Stimulated activated naive B cell treated with anti-CD40 and anti-IgM and Interleukin-4, amounts not matched to agents 10 μg/mL and 1 μg/mL and 100 μg/mL, for 72 hours (primary cell): Measurements from ENCODE around the gene CACNA2D3.

Experiments used
- ATAC-seq, 2 donors: fragments of 150-1000 bp; cut with Tn5 transposase; replicated peaks; 2 replicates each; pipeline ENCODE4 v1.10.0; 2021; ENCODE audit warnings: moderate library complexity in 1 of 2
- DNase-seq: peaks from one replicate; pipeline ENCODE4 v3.0.0; 2021
- H3K27ac Mint-ChIP-seq: one replicate; pipeline ENCODE4 v1.8.0; 2022; ENCODE audit warnings: mild to moderate bottlenecking, mixed read lengths
- H3K27me3 Mint-ChIP-seq, 2 donors: one replicate each; pipeline ENCODE4 v1.8.0; 2022; ENCODE audit warnings: mixed read lengths in 2 of 2
- H3K36me3 Mint-ChIP-seq, 2 donors: one replicate each; pipeline ENCODE4 v1.8.0; 2022; ENCODE audit warnings: mixed read lengths in 2 of 2, mild to moderate bottlenecking in 1 of 2
- H3K4me1 Mint-ChIP-seq, 2 donors: one replicate each; pipeline ENCODE4 v1.8.0; 2022; ENCODE audit warnings: mixed read lengths in 2 of 2, mild to moderate bottlenecking in 1 of 2
- H3K4me3 Mint-ChIP-seq, 2 donors: one replicate each; pipeline ENCODE4 v1.8.0; 2022; ENCODE audit warnings: mild to moderate bottlenecking in 2 of 2, mixed read lengths in 2 of 2, moderate library complexity in 1 of 2
- H3K9me3 Mint-ChIP-seq, 2 donors: one replicate each; pipeline ENCODE4 v1.8.0; 2022; ENCODE audit warnings: mixed read lengths in 2 of 2, mild to moderate bottlenecking in 1 of 2

The CACNA2D3 gene

GRCh38 chr3:54169524-54169923 lies 47.2 kb downstream of the CACNA2D3 start:
- DNase-seq (no peak), ATAC-seq (no peak)
- Mint-ChIP-seq H3K4me1 (no peaks in the 10 kb centered on the region), H3K9me3 (peaks cover 0 to 3% of the 10 kb centered on the region in 2 donors), H3K27me3 (no peaks in the 10 kb centered on the region), H3K36me3 (no peaks in the 10 kb centered on the region), H3K4me3 (no peak overlapping the region), H3K27ac (no peak overlapping the region)

- H3K4me3 Mint-ChIP-seq, result no peak overlapping the region
- no peaks in the 10 kb centered on the region for H3K36me3 Mint-ChIP-seq
Observed at GRCh38 chr3:54171509-54171908, 49.2 kb downstream of the CACNA2D3 start.

GRCh38 chr3:54171951-54172350 lies 49.6 kb downstream of the CACNA2D3 start:
- DNase-seq (no peak), ATAC-seq (no peak)
- H3K9me3 Mint-ChIP-seq, result peaks cover 0 to 3% of the 10 kb centered on the region in 2 donors
- no peak overlapping the region for H3K4me3 Mint-ChIP-seq
- no peak overlapping the region for H3K27ac Mint-ChIP-seq
- no peaks in the 10 kb centered on the region for H3K27me3 Mint-ChIP-seq
- H3K4me1 Mint-ChIP-seq, result no peaks in the 10 kb centered on the region
- no peaks in the 10 kb centered on the region for H3K36me3 Mint-ChIP-seq

More at GRCh38 chr3:54171509-54171908, 49.2 kb downstream of the CACNA2D3 start:
- ATAC-seq, result no peak
- peaks cover 0 to 3% of the 10 kb centered on the region in 2 donors for H3K9me3 Mint-ChIP-seq
- no peaks in the 10 kb centered on the region for H3K27me3 Mint-ChIP-seq
- H3K27ac Mint-ChIP-seq, result no peak overlapping the region
- no peaks in the 10 kb centered on the region for H3K4me1 Mint-ChIP-seq
- no peak for DNase-seq

- Mint-ChIP-seq H3K9me3 (peaks cover 0 to 4% of the 10 kb centered on the region in 2 donors), H3K27me3 (peaks cover 0 to 6% of the 10 kb centered on the region in 2 donors), H3K4me1 (no peaks in the 10 kb centered on the region), H3K36me3 (no peaks in the 10 kb centered on the region), H3K27ac (no peak overlapping the region), H3K4me3 (no peak overlapping the region)
- ATAC-seq, result no peak
- DNase-seq, result no peak
Observed at GRCh38 chr3:54173371-54173770, 51.0 kb downstream of the CACNA2D3 start.

- ATAC-seq (no peak), DNase-seq (no peak)
- Mint-ChIP-seq H3K36me3 (no peaks in the 10 kb centered on the region), H3K27me3 (peaks cover 0 to 6% of the 10 kb centered on the region in 2 donors), H3K9me3 (peaks cover 0 to 1% of the 10 kb centered on the region in 2 donors), H3K4me1 (no peaks in the 10 kb centered on the region), H3K27ac (no peak overlapping the region), H3K4me3 (no peak overlapping the region)
Observed at GRCh38 chr3:54176106-54176505, 53.8 kb downstream of the CACNA2D3 start.

GRCh38 chr3:54177816-54178215 lies 55.5 kb downstream of the CACNA2D3 start:
- H3K4me1 Mint-ChIP-seq, result no peaks in the 10 kb centered on the region
- H3K36me3 Mint-ChIP-seq, result no peaks in the 10 kb centered on the region
- peaks cover 0 to 1% of the 10 kb centered on the region in 2 donors for H3K9me3 Mint-ChIP-seq
- H3K4me3 Mint-ChIP-seq, result no peak overlapping the region
- peaks cover 0 to 6% of the 10 kb centered on the region in 2 donors for H3K27me3 Mint-ChIP-seq
- ATAC-seq, result no peak
- no peak for DNase-seq
- no peak overlapping the region for H3K27ac Mint-ChIP-seq

GRCh38 chr3:54178376-54178775 lies 56.0 kb downstream of the CACNA2D3 start:
- Mint-ChIP-seq H3K4me1 (no peaks in the 10 kb centered on the region), H3K36me3 (no peaks in the 10 kb centered on the region)

GRCh38 chr3:54180921-54181320 lies 58.6 kb downstream of the CACNA2D3 start:
- no peak for DNase-seq
- Mint-ChIP-seq H3K27me3 (peaks cover 0 to 6% of the 10 kb centered on the region in 2 donors), H3K9me3 (peaks cover 0 to 3% of the 10 kb centered on the region in 2 donors), H3K4me3 (no peak overlapping the region), H3K27ac (no peak overlapping the region), H3K36me3 (no peaks in the 10 kb centered on the region), H3K4me1 (no peaks in the 10 kb centered on the region)
- no peak for ATAC-seq

More at GRCh38 chr3:54178376-54178775, 56.0 kb downstream of the CACNA2D3 start:
- Mint-ChIP-seq H3K4me3 (no peak overlapping the region), H3K9me3 (peaks cover 0 to 1% of the 10 kb centered on the region in 2 donors), H3K27me3 (peaks cover 0 to 6% of the 10 kb centered on the region in 2 donors), H3K27ac (no peak overlapping the region)
- ATAC-seq (no peak), DNase-seq (no peak)

GRCh38 chr3:54182242-54182641 lies 59.9 kb downstream of the CACNA2D3 start:
- H3K4me1 Mint-ChIP-seq, result no peaks in the 10 kb centered on the region
- DNase-seq (no peak), ATAC-seq (no peak)
- peaks cover 0 to 5% of the 10 kb centered on the region in 2 donors for H3K27me3 Mint-ChIP-seq
- no peak overlapping the region for H3K27ac Mint-ChIP-seq
- peaks cover 1 to 4% of the 10 kb centered on the region in 2 donors for H3K9me3 Mint-ChIP-seq
- H3K4me3 Mint-ChIP-seq, result no peak overlapping the region
- no peaks in the 10 kb centered on the region for H3K36me3 Mint-ChIP-seq

- H3K36me3 Mint-ChIP-seq, result no peaks in the 10 kb centered on the region
- no peak for DNase-seq
- ATAC-seq, result no peak
Observed at GRCh38 chr3:54185740-54186139, 63.4 kb downstream of the CACNA2D3 start.

GRCh38 chr3:54188176-54188791 lies 65.9 kb downstream of the CACNA2D3 start:
- Mint-ChIP-seq H3K27ac (no peak overlapping the region), H3K4me3 (no peak overlapping the region), H3K27me3 (peaks cover 0 to 3% of the 10 kb centered on the region in 2 donors), H3K9me3 (peaks cover 7% of the 10 kb centered on the region in 2 donors), H3K4me1 (no peaks in the 10 kb centered on the region), H3K36me3 (no peaks in the 10 kb centered on the region)
- no peak for DNase-seq
- peak in 1 of 2 donors; percentile 23 for ATAC-seq

More at GRCh38 chr3:54185740-54186139, 63.4 kb downstream of the CACNA2D3 start:
- Mint-ChIP-seq H3K4me1 (no peaks in the 10 kb centered on the region), H3K27ac (no peak overlapping the region), H3K27me3 (peaks cover 0 to 3% of the 10 kb centered on the region in 2 donors), H3K9me3 (peaks cover 3 to 7% of the 10 kb centered on the region in 2 donors), H3K4me3 (no peak overlapping the region)

GRCh38 chr3:54191220-54191619 lies 68.9 kb downstream of the CACNA2D3 start:
- Mint-ChIP-seq H3K27ac (no peak overlapping the region), H3K9me3 (peaks cover 5 to 7% of the 10 kb centered on the region in 2 donors), H3K4me3 (no peak overlapping the region), H3K27me3 (peaks cover 0 to 3% of the 10 kb centered on the region in 2 donors), H3K4me1 (no peaks in the 10 kb centered on the region), H3K36me3 (no peaks in the 10 kb centered on the region)
- DNase-seq, result no peak
- no peak for ATAC-seq

- no peak overlapping the region for H3K27ac Mint-ChIP-seq
- DNase-seq, result no peak
- no peak overlapping the region for H3K4me3 Mint-ChIP-seq
- peaks cover 0 to 3% of the 10 kb centered on the region in 2 donors for H3K27me3 Mint-ChIP-seq
- peaks cover 5 to 7% of the 10 kb centered on the region in 2 donors for H3K9me3 Mint-ChIP-seq
- ATAC-seq, result no peak
- no peaks in the 10 kb centered on the region for H3K36me3 Mint-ChIP-seq
- no peaks in the 10 kb centered on the region for H3K4me1 Mint-ChIP-seq
Observed at GRCh38 chr3:54192026-54192425, 69.7 kb downstream of the CACNA2D3 start.

- no peak overlapping the region for H3K4me3 Mint-ChIP-seq
- no peaks in the 10 kb centered on the region for H3K4me1 Mint-ChIP-seq
- no peak for DNase-seq
- no peaks in the 10 kb centered on the region for H3K36me3 Mint-ChIP-seq
- no peak overlapping the region for H3K27ac Mint-ChIP-seq
- no peak for ATAC-seq
- H3K27me3 Mint-ChIP-seq, result no peaks in the 10 kb centered on the region
- peaks cover 0 to 4% of the 10 kb centered on the region in 2 donors for H3K9me3 Mint-ChIP-seq
Observed at GRCh38 chr3:54193093-54193492, 70.7 kb downstream of the CACNA2D3 start.

- DNase-seq (no peak), ATAC-seq (no peak)
- Mint-ChIP-seq H3K27ac (no peak overlapping the region), H3K9me3 (peaks cover 0 to 4% of the 10 kb centered on the region in 2 donors), H3K4me1 (no peaks in the 10 kb centered on the region), H3K27me3 (no peaks in the 10 kb centered on the region), H3K4me3 (no peak overlapping the region), H3K36me3 (no peaks in the 10 kb centered on the region)
Observed at GRCh38 chr3:54196360-54196991, 74.1 kb downstream of the CACNA2D3 start.
